Left lung (tissue), 10 donors: ENCODE measurements around the gene CDCA5. TPM values are rescaled to one million over a fixed set of nuclear protein-coding genes. Genes with fewer than 3 reads are reported as not detected.

ENCODE experiments used
- ATAC-seq: fragments of 200-7000 bp; cut with Tn5 transposase; one replicate; pipeline ENCODE4 v1.9.1; 2020; ENCODE audit warnings: moderate library complexity
- DNase-seq, 4 donors: peaks; one replicate each; pipeline ENCODE4 v3.0.0-alpha.2; 2013 to 2020
- H3K27ac ChIP-seq, 2 donors: fragments of 200-600 bp; sonication (generic) in 1 of 2; one replicate each; pipeline versions ENCODE4 v1.5.0 to v1.8.0; 2020 to 2021
- H3K27me3 ChIP-seq, 2 donors: fragments of 200-600 bp; sonication (generic) in 1 of 2; one replicate each; pipeline versions ENCODE4 v1.5.0 to v1.8.0; 2020 to 2021
- H3K36me3 ChIP-seq, 2 donors: fragments of 200-600 bp; sonication (generic) in 1 of 2; one replicate each; pipeline versions ENCODE4 v1.5.0 to v1.8.0; 2020 to 2021
- H3K4me1 ChIP-seq, 2 donors: fragments of 200-600 bp; one replicate each; pipeline ENCODE4 v1.8.0; 2021
- H3K4me3 ChIP-seq, 2 donors: fragments of 200-600 bp; sonication (generic) in 1 of 2; one replicate each; pipeline versions ENCODE4 v1.5.0 to v1.8.0; 2020 to 2021; ENCODE audit warnings: mild to moderate bottlenecking in 1 of 2
- H3K9me3 ChIP-seq, 2 donors: fragments of 200-600 bp; sonication (generic) in 1 of 2; one replicate each; pipeline versions ENCODE4 v1.5.0 to v1.8.0; 2020 to 2021
- intact Hi-C, 2 donors: fragments of 100-400 bp; cut with DNase I; formaldehyde crosslinking; loops; one replicate each; pipeline versions ENCODE4 v1.11.2 to v1.14.2; 2022
- polyA plus RNA-seq, 6 donors: library from polyadenylated mRNA; unstranded; fragments of 120-200 nt; gene quantifications; one replicate each; pipeline ENCODE4 v1.2.1, GENCODE V29; 2013; ENCODE audit not compliant: insufficient read length in 6 of 6
- total RNA-seq, 2 donors: library from RNA; stranded (reverse); fragmentation: NEBNext Ultra II Directional; extraction: Animal tissue kit (Norgen Biotek cat#: 25700); gene quantifications; one replicate each; pipeline ENCODE4 v1.2.1, GENCODE V29; 2021
- TF ChIP-seq, protein P1 (sequence below), 2 donors: fragments of 200-600 bp; sonication (generic) in 1 of 2; IDR thresholded peaks; one replicate each; pipeline versions ENCODE4 v1.5.0 to v1.8.0; 2021; ENCODE audit warnings: antibody characterized with exemption in 2 of 2
- donor health status: DM: no; HTN: yes; CAD: no.
- donor health status: DM: no; HTN: no; CAD: no.

CDCA5 gene
- total and polyA plus RNA-seq, 8 donors = 7.1 to 27.9 (median 14.5) TPM

DNA sequence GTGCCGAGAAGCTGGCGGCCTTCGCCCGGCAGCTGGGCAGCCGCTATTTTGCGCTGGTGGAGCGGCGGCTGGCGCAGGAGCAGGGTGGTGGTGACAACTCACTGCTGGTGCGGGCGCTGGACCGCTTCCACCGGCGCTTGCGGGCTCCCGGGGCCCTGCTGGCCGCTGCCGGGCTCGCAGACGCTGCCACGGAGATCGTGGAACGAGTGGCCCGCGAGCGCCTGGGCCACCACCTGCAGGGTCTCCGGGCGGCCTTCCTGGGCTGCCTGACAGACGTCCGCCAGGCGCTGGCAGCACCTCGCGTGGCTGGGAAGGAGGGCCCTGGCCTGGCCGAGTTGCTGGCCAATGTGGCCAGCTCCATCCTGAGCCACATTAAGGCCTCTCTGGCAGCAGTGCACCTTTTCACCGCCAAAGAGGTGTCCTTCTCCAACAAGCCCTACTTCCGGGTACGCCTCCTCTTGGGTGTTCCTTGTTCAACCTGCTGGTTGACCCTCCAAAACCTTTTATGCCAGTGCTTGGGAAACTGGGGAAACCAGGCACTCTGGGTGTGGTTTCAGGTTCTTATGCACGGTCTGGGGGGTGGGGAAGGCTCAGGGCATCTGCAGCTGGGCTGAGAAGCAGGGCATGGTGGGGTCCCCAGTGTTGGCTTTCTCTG lies 24.8 kb upstream of the CDCA5 start:
- peaks cover 0 to 41% of the 10 kb centered on the region in 2 donors for H3K36me3 ChIP-seq
- peaks cover 0 to 14% of the 10 kb centered on the region in 2 donors for H3K27me3 ChIP-seq
- H3K27ac ChIP-seq = no peak overlapping the region
- peaks cover 17 to 46% of the 10 kb centered on the region in 2 donors for H3K4me1 ChIP-seq
- H3K9me3 ChIP-seq = no peaks in the 10 kb centered on the region
- TF ChIP-seq, protein P1, sequence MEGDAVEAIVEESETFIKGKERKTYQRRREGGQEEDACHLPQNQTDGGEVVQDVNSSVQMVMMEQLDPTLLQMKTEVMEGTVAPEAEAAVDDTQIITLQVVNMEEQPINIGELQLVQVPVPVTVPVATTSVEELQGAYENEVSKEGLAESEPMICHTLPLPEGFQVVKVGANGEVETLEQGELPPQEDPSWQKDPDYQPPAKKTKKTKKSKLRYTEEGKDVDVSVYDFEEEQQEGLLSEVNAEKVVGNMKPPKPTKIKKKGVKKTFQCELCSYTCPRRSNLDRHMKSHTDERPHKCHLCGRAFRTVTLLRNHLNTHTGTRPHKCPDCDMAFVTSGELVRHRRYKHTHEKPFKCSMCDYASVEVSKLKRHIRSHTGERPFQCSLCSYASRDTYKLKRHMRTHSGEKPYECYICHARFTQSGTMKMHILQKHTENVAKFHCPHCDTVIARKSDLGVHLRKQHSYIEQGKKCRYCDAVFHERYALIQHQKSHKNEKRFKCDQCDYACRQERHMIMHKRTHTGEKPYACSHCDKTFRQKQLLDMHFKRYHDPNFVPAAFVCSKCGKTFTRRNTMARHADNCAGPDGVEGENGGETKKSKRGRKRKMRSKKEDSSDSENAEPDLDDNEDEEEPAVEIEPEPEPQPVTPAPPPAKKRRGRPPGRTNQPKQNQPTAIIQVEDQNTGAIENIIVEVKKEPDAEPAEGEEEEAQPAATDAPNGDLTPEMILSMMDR (IDR thresholded peaks at IDR 0.05) = no peak
- DNase-seq = no peak
- peak; percentile 0 for ATAC-seq
- H3K4me3 ChIP-seq = no peak overlapping the region
- intact Hi-C loops = no loop called here

DNA sequence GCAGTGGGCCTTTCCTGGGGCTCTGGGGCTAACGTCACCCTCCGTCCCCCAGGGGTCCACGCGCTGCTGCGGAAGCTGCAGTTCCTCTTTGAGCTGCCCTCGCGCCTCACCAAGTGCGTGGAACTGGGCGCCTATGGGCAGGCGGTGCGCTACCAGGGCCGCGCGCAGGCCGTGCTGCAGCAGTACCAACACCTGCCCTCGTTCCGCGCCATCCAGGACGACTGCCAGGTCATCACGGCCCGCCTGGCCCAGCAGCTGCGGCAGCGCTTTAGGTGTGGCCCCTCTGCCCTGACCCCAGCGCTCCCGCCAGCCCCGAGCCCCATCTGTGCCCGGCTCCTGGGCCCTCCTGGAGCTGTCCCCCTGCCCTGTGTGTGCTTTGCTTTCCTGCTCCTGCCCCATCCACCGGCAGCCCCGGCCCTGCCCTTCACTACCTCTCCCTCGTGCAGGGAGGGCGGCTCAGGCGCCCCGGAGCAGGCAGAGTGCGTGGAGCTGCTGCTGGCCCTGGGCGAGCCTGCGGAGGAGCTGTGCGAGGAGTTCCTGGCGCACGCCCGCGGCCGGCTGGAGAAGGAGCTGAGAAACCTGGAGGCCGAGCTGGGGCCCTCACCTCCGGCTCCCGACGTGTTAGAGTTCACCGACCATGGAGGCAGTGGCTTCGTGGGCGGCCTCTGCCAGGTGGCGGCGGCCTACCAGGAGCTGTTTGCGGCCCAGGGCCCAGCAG lies 24.1 kb upstream of the CDCA5 start:
- intact Hi-C loops = no loop called here
- Histone ChIP-seq H3K9me3 (no peaks in the 10 kb centered on the region), H3K4me1 (peaks cover 12 to 39% of the 10 kb centered on the region in 2 donors), H3K4me3 (no peak overlapping the region), H3K27me3 (peaks cover 0 to 7% of the 10 kb centered on the region in 2 donors), H3K36me3 (peaks cover 0 to 41% of the 10 kb centered on the region in 2 donors), H3K27ac (no peak overlapping the region)
- DNase-seq = no peak
- TF ChIP-seq, protein P1 (IDR thresholded peaks at IDR 0.05) = no peak
- ATAC-seq = no peak

DNA sequence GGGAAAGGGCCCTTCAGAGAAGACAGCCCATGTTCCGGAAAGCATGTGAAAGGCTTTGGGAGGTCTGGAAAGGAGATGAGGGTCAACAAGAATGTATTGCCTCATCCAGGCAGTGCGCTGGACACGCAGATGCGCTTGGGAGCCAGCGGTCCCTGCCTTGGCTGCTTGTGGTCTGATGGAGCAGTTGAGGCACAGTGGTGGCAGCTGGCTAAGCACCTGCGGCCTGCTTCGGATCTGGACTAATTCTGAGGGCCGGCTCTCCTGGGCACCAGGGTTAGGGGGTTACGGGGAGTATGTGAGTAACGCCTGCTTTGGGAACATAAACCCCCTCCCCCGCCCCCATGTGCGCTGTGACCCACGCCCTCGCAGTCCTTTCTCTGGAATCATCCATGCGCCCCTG lies 23.2 kb upstream of the CDCA5 start:
- no peaks in the 10 kb centered on the region for H3K27me3 ChIP-seq
- TF ChIP-seq, protein P1 (IDR thresholded peaks at IDR 0.05) = no peak
- intact Hi-C loops = no loop called here
- no peaks in the 10 kb centered on the region for H3K9me3 ChIP-seq
- peaks cover 4 to 31% of the 10 kb centered on the region in 2 donors for H3K4me1 ChIP-seq
- H3K27ac ChIP-seq = no peak overlapping the region
- DNase-seq (no peak), ATAC-seq (no peak)
- no peak overlapping the region for H3K4me3 ChIP-seq
- peaks cover 0 to 41% of the 10 kb centered on the region in 2 donors for H3K36me3 ChIP-seq

DNA sequence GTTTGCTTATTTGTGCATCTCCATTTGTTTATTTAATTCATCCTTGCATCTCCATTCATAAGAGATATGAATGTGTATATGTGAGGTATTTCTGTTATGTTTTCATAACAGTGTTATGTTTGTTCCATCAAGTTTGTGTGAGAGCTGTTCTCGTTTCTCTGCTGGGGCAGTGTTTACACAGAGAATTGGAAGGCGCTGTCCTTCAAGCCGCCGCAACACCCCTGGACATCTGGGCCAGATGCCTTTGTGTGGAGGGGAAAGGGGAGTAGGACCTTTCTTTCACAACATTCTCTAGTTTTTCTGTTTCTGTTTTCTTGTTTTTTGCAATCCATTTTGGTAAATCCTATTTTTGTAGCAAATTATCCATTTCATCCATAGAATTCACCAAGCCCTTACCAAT lies 20.8 kb upstream of the CDCA5 start:
- intact Hi-C loops = no loop called here
- Histone ChIP-seq H3K4me1 (peaks cover 0 to 15% of the 10 kb centered on the region in 2 donors), H3K27ac (no peak overlapping the region), H3K36me3 (peaks cover 0 to 38% of the 10 kb centered on the region in 2 donors), H3K9me3 (no peaks in the 10 kb centered on the region), H3K4me3 (no peak overlapping the region), H3K27me3 (no peaks in the 10 kb centered on the region)
- DNase-seq (no peak), ATAC-seq (no peak)
- TF ChIP-seq, protein P1 (IDR thresholded peaks at IDR 0.05) = no peak

DNA sequence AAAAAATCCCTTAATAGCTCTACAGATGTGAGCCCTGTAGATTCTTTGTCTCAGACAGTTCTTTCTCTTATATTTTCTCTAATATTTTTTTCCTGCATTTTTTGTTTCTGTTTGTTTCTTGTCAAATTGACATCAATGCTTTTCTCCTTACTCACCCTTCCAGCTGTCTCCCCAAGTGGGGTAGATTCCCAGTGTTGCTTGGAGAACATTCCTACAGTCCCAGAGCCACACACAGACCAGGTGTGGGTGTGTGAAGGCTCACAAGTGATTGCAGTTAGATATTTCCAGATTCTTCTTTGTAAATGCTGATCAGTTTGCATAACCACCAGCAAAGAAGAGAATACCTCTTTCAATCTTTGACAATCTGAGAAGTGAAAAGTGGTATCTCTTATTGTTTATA lies 19.6 kb upstream of the CDCA5 start:
- intact Hi-C loops = no loop called here
- Histone ChIP-seq H3K4me3 (no peak overlapping the region), H3K36me3 (peaks cover 0 to 26% of the 10 kb centered on the region in 2 donors), H3K4me1 (peaks cover 0 to 15% of the 10 kb centered on the region in 2 donors), H3K9me3 (no peaks in the 10 kb centered on the region), H3K27me3 (no peaks in the 10 kb centered on the region), H3K27ac (no peak overlapping the region)
- TF ChIP-seq, protein P1 (IDR thresholded peaks at IDR 0.05) = no peak
- no peak for DNase-seq
- ATAC-seq = no peak
